Activated CD8-positive, alpha-beta memory T cell treated with anti-CD3 and anti-CD28 coated beads for 24 hours (primary cell): ENCODE measurements around the gene SENP5.

Experiments
- DNase-seq: peaks from one replicate; pipeline ENCODE4 v3.0.0-alpha.2; 2020

Gene SENP5

DNA sequence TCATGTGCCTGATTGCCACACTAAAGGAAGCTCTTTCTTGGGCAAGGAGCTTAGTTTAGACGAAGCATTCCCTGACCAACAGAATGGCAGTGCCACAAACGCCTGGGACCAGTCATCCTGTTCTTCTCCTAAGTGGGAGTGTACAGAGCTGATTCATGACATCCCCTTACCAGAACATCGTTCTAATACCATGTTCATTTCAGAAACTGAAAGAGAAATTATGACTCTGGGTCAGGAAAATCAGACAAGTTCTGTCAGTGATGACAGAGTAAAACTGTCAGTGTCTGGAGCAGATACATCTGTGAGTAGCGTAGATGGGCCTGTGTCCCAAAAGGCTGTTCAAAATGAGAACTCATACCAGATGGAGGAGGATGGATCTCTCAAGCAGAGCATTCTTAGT lies 18.4 kb downstream of the SENP5 start:
- no peak for DNase-seq

DNA sequence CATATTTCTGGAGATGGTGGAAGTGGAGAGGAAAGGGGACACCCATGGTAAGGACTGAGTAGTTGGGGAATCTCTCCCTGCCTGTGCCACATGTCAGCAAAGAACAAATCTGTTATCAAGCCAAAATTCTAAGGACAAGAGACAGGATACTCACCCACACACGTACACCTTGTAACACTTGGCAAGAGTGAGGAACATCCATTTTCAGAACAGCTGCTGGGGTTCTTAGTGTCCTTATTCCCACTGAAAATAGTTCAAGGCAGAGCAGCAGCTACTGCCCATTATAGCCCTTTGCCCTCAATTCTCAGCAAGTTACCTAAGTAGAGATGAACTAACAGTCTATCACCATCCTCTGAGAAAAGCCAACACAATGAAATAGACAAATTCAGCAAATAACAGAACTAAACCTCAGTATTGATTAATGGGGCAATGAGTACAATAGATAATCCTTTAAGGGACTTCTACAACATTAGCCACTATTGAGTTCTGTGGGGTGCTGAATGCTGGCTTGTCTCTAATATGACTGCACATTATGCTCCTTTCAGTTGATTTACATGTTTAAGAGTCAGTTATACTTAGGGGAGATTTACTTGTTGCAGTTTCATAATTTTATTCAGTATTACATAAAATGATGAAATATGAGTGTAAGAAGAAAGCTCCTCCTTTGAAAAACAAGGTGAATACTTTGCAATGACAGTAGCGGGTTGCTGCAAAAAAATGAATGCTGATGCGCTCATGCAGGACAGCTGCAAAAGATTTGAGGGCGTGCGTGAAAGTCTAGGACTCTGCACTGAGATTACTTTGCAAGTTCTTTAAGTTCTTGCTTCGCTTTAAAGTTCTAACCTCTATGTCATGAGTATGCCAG lies 22.4 kb downstream of the SENP5 start:
- DNase-seq: no peak

- DNase-seq: no peak
Measured at GRCh38 chr3:196894557-196895295, 27.0 kb downstream of the SENP5 start.

GRCh38 chr3:196896229-196896628 lies 28.5 kb downstream of the SENP5 start:
- DNase-seq: no peak

DNA sequence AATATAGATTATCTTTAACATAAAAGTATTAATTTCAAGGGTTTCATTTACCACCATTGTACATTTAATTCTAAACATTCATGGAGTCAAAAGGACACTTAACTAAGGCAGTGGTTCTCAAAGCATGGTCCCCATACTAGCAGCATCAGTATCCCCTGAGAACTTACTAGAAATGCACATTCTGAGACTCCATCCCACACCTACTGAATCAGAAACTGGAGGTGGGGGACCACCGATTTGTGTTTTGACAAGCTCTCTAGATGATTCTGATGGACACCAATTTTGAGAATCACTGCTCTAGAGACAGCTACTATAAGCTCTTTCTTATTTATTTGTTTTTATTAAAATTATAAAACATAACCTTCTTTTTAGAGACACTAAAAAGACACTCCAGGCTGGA lies 34.0 kb downstream of the SENP5 start:
- DNase-seq: no peak

GRCh38 chr3:196902296-196902695 lies 34.6 kb downstream of the SENP5 start:
- DNase-seq: no peak

- no peak for DNase-seq
Measured at GRCh38 chr3:196903740-196904139, 36.0 kb downstream of the SENP5 start.

DNA sequence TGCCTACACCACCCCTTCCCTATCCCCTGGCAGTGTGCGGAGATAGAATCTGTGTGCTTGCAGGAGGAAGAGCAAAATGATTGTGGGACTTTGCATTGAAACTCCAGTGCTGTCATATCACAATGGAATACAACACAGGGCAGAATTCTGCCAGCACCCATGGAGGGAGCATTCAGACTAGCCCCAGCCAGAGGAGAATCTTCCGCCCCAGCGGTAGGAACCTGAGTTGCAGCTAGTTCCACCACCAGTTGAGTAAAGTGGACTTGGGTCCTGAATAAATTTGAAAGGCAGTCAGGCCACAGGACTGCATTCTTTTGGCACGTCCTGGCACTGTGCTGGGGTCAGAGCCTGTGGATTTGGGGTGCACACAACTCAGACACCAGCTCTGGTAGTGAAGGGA lies 47.1 kb downstream of the SENP5 start:
- DNase-seq: no peak

DNA sequence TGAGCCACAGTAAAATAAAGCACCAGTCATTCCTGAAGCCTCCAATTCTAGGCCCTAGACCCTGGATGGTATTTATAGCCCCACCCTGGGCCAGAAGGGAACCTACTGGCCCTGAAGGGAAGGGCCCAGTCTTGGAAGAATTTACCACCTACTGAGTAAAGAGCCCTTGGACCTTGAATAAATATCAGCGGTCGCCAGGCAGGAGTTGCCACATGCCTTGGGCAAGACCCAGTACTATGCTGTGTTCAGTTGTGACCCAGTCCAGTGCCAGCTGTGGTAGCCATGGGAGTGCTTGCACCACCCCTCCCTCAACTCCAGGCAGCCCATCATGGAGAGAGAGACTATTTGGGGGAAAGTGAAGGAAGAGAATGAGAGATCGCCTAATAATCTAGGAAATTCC lies 47.7 kb downstream of the SENP5 start:
- no peak for DNase-seq

DNA sequence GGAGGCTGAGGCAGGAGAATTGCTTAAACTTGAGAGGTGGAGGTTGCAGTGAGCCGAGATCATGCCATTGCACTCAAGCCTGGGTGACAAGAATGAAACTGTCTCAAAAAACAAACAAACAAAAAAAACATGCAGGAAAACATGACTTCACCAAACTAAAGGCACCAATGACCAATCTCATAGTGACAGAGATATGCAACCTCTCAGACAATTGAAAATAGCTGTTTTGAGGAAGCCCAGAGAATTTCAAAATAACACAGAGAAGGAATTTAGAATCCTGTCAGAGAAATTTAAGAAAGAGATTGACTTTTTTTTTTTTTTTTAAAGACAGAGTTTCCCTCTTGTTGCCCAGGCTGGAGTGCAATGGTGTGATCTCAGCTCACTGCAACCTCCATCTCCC lies 48.5 kb downstream of the SENP5 start:
- no peak for DNase-seq

- no peak for DNase-seq
Measured at GRCh38 chr3:196916995-196917394, 49.3 kb downstream of the SENP5 start.

GRCh38 chr3:196918968-196919367 lies 51.2 kb downstream of the SENP5 start:
- DNase-seq: no peak

DNA sequence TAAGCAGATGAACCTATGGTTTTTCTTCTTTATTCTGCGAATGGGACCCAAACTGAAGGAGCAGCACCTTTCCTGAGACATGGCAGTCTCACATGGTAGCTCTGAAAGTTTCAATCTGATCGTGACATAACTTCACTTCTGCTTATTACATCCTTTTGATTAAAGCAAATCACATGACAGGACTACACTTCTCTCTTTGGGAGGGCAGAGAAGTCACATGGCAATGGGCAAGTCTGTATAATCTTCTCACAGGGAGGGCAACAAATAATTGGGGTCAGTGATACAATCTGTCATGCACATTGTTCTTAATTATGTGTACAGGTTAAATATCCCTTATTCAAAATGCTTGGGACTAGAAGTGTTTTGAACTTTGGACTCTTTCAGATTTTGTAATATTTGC lies 53.0 kb downstream of the SENP5 start:
- DNase-seq: no peak

DNA sequence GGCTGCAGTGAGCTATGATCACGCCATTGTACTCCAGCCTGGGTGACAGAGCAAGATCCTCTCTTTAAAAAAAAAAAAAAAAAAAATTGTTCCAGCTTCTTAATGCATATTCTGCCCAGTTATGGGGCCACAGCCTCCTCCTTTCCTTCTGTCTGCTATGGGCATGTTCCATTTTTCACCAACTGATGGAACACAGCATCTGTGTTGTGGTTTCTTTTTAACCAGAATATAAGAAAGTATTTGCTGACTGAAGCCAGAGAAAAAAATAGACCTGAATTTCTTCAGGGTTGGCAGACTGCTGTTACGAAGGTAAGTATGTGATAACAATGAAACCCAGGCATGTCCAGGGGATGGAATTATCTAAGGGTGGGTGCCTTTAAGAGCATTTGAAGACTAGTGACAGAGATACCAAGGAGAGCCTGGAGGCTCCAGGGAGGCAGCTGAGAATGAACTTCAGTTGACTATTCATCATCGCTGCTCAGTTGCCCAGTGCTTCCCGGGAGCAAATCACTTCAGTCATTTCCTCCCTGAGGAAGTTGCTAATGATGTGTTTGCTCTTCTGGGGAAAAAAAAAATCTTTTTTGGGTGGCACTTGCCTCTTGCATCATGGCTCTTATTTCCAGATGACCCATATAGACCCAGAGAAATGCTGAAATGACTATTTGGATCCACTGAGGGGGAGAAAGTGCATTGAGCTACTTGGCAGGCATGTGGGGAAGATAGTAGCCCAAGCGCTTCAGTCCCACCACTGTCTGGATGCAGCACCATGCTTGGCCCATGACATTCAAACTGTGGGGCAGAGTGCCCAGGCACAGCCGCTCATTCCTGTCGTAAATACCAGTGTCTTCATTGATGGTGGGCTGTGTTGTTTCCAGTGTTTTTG lies 60.1 kb downstream of the SENP5 start:
- DNase-seq: no peak

- no peak for DNase-seq
Measured at GRCh38 chr3:196931157-196931556, 63.4 kb downstream of the SENP5 start.

GRCh38 chr3:196931828-196932587 lies 64.3 kb downstream of the SENP5 start:
- DNase-seq: no peak

- DNase-seq: no peak
Measured at GRCh38 chr3:196932600-196932999, 64.9 kb downstream of the SENP5 start.

- no peak for DNase-seq
Measured at GRCh38 chr3:196936288-196936687, 68.6 kb downstream of the SENP5 start.

- no peak for DNase-seq
Measured at GRCh38 chr3:196938124-196938523, 70.4 kb downstream of the SENP5 start.

DNA sequence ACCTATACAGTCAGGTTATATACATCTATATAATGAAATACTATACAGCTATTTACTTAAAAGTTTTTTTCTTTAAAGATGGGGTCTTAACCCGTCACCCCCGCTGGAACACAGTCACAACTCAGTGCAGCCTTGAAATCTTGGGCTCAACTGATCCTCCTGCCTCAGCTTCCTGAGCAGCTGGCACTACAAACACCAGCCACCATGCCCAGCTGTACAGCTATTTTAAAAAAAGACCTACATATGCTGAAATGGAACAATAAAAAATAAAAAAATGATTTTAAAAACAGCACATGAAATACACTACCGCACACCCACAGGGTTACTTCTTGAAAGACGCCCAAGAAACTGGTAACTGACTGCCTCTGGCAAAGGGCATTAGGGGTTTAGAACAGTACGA lies 70.9 kb downstream of the SENP5 start:
- no peak for DNase-seq

- DNase-seq: peak; percentile 87
Measured at GRCh38 chr3:196941729-196942225, 74.1 kb downstream of the SENP5 start.

- DNase-seq: peak; percentile 100
Measured at GRCh38 chr3:196942226-196942914, 74.7 kb downstream of the SENP5 start, which contains the start of gene NCBP2. Gene NCBP2 (minus strand): TSS chr3:196942528. CDS start chr3:196942503, 25 bp downstream.
